Measurements from ENCODE around the gene RDH16. TPM values are rescaled to one million over a fixed set of nuclear protein-coding genes. Genes with fewer than 3 reads are reported as not detected.

The RDH16 gene
- total and polyA plus RNA-seq, 2 donors (not counting 3 experiments of a cell fraction or from before 2014, with no cell fraction given) = 0.08 to 0.29 TPM

- Histone ChIP-seq H3K4me3 (replicated peaks in 1 of 3; ENCODE audit: insufficient read depth in 1 of 3, low read depth in 1 of 3, low read length in 3 of 3) (no peak overlapping the region), H3K4me2 (ENCODE audit: insufficient read depth, low read length) (no peak overlapping the region), H3K9ac (replicated peaks; ENCODE audit: extremely low read depth, insufficient read depth, low read length) (no peak overlapping the region), H3K27me3 (ENCODE audit: control insufficient read depth in 2 of 2, insufficient read depth in 2 of 2, low read length in 2 of 2) (no peaks in the 10 kb centered on the region), H3K27ac (ENCODE audit: insufficient read depth, low read depth, low read length) (no peak overlapping the region), H3K9me1 (replicated peaks; ENCODE audit: control insufficient read depth, extremely low read depth, insufficient read depth, low read length) (no peaks in the 10 kb centered on the region), H3K79me2 (ENCODE audit: control insufficient read depth, insufficient read depth, low read length) (peaks cover 19% of the 10 kb centered on the region), H3K9me3 (replicated peaks; ENCODE audit: control insufficient read depth, insufficient read depth, low read length) (no peaks in the 10 kb centered on the region), H4K20me1 (replicated peaks; ENCODE audit: control insufficient read depth, extremely low read depth, insufficient read depth, low read length) (no peaks in the 10 kb centered on the region), H3K36me3 (ENCODE audit: control insufficient read depth in 2 of 2, extremely low read depth in 1 of 2, insufficient read depth in 2 of 2, low read length in 2 of 2) (peaks cover 0 to 30% of the 10 kb centered on the region in 2 experiments), H2AFZ (ENCODE audit: low read depth, low read length) (no peak overlapping the region), H3K4me1 (ENCODE audit: control insufficient read depth, extremely low read depth, insufficient read depth, low read length) (peaks cover 8% of the 10 kb centered on the region)
- dilution Hi-C loops (cut with MboI; ENCODE audit: extremely low pct_ligation_motif_present, low sequenced_read_pairs) (no loop called here), intact Hi-C loops (cut with micrococcal nuclease) (loop anchor here (5.0 kb wide), 1 partner anchor 56 kb away; no protein-coding TSS in a partner anchor)
- DNase-seq (ENCODE audit: low read depth, low spot score) = no peak
- ChIA-PET POLR2A (no interaction called here), CTCF (interaction anchor here (0.8 to 3.5 kb wide), 7 partner anchors 12 to 367 kb away, joined by 3 to 50 read pairs (median 3); partner anchors contain the start of genes HSD17B6 and NACA)
- BruUV-seq (replicated peaks) = no TSS peak
- FAIRE-seq = no peak
- TF ChIP-seq CTCF (IDR thresholded peaks at IDR 0.05; ENCODE audit: extremely low read depth in 1 of 2, insufficient read depth in 1 of 2, low read depth in 1 of 2, low read length in 2 of 2) = no peak
- TF ChIP-seq JUN (IDR thresholded peaks at IDR 0.05; ENCODE audit: borderline replicate concordance, insufficient read depth, insufficient read length, low read depth) = no peak
- TF ChIP-seq, protein P1, sequence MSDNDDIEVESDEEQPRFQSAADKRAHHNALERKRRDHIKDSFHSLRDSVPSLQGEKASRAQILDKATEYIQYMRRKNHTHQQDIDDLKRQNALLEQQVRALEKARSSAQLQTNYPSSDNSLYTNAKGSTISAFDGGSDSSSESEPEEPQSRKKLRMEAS (IDR thresholded peaks at IDR 0.05; ENCODE audit: insufficient read depth, insufficient read length) = no peak
- no peak for TF ChIP-seq MYC (IDR thresholded peaks at IDR 0.05; ENCODE audit: low read depth, low read length)
- no peak for TF ChIP-seq GATA2 (IDR thresholded peaks at IDR 0.05; ENCODE audit: insufficient read depth, insufficient read length, low read depth, low read length)
- TF ChIP-seq POLR2A (IDR thresholded peaks at IDR 0.05; ENCODE audit: low read depth, low read length) = no peak
- no peak for TF ChIP-seq EZH2 (IDR thresholded peaks at IDR 0.05; ENCODE audit: borderline replicate concordance, low read depth, low read length, severe bottlenecking)
Measured at GRCh38 chr12:57003395-57003794, 46.0 kb upstream of the RDH16 start.
